ENCODE data around the gene S100A4.
A peak's percentile ranks its signal among the peaks of the same experiment; 100 is the strongest.
"Not testable (repeated sequence)": the region's sequence is repeated elsewhere in the genome, so short reads cannot be mapped to it uniquely, and the experiment has no call there.

Gene S100A4

DNA sequence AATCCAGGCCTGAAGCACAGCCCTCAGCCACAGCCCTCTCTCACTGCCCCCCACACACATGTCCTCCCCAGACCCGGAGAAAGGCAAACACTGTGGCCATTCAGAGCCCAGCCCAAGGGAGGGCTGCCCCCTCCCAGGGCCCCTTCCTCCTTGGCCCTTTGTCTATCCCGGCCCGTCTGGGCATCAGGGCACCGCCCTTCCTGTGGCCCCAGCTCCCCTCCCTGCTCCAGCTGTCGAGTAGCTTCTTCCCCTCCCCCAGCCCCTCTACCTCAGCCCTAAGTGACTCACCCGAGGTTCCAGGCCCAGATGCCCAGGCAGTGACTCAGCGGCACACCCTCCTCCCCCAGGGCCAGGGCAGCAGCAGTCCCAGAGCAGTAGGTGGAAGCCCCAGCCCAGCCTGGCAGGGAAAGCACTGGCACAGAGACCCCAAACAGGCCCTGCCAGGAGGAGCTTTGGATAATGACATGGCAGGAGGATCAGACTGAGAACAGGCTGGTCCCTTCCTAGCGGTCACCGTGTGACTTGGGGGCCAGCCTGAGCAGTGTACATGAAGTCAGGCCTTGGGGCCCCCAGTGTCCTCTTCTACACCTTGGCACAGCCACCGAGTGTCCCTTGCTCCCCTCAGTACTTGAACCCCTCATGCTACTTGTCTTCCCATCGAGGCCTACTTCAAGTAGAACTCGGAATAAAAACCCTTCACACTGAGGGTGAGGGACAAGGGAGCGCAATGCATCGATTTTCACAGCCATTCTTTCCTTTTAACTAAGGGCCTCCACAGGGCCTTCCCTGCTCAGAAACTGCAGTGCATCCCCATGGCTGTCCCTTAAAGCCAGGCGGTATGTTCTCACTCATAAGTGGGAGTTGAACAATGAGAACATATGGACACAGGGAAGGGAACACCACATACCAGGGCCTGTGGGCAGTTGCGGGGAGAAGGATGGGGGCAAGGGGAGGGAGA is 21.1 kb upstream of the S100A4 start:
- DNase-seq = peak; percentile 37

DNA sequence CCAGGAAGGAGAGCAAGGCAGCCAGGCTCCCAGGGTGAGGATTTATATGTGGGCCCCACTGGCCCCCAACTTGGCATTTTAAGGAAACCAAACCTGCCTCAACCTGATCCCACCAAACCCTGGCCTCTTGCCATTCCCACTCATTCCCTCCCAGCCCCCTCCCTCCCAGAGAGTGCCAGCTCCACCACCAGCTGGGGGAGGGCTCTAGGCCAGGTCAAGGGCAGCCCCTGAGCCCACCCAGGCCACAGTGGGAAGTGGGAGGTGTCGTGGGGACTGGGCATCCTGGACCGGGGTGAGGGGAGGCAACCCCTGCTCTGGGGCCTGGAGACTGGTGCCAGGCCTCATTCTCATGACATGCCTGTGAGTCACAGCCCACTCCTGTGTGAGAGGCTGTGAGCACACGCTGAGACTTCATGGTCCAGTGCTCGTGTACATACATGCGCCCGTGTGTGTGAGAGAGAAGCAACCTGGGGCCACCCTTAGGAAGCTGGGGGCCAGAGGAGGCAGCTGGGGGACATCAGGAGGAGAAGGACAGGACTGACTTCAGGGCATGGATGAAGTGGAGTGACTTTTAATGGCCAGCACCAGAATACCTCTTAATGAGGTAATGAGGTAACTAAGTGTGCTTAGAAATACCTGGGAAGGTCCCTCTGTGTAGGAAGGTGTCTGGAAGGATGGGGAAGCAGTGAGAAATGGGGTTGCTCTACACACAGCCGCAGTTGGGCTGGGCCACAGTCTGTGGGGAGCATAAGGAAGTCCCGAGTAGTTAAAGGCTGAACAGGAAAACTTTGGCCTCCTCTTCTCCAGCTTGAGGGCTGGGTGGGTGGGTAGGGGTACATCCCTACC is 20.1 kb upstream of the S100A4 start, which contains the start of gene S100A2:
TSS of gene S100A2 (minus strand) at position 316 of the 846 bp plus-strand sequence. CDS start 1,967 bp downstream, outside the sequence.
- DNase-seq = no peak

GRCh38 chr1:153563991-153564390 is 18.4 kb upstream of the S100A4 start:
- DNase-seq = no peak

- no peak for DNase-seq
Observed at GRCh38 chr1:153563483-153563901, 17.9 kb upstream of the S100A4 start.

GRCh38 chr1:153562021-153562420 is 16.4 kb upstream of the S100A4 start:
- DNase-seq = not testable (repeated sequence)

- no peak for DNase-seq
Observed at GRCh38 chr1:153561466-153561985, 15.9 kb upstream of the S100A4 start.

- DNase-seq = no peak
Observed at GRCh38 chr1:153560771-153561465, 15.3 kb upstream of the S100A4 start.

GRCh38 chr1:153560241-153560640 is 14.6 kb upstream of the S100A4 start:
- DNase-seq = no peak

DNA sequence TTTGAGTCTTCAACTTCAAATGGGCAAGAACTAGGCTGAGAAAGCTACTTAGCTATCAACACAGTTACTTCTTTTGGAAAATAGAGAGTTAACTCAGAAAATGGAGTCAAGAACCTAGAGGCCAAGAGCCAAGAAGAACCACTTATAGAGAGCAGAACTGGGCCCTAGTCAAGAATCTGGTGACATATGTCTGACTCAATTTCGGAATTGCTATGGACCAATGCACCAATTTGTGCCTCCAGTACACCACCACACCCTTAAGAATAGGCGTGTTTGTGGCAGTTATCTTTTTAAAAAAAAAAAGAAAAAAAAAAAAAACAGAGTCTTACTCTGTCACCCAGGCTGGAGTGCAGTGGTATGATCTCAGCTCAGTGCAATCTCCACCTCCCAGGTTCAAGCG is 12.3 kb upstream of the S100A4 start:
- DNase-seq = no peak

DNA sequence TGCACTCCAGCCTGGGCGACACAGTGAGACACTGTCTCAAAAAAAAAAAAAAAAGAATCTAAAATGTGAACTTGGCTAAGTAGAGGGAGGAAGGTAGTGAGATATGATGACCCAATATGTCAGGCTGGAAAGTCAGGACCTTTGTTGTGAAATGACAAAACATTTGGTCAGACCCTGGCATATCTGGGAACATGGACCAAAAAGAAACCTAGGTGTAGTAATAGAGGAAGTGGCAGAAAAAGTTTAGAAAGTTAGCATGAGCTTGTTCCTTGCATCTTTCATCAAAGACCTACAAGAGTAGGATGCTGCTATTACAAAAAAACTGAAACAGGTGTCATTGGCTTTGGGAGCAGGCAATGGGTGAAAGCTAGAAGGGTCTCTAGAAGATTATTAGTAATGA is 10.7 kb upstream of the S100A4 start:
- no peak for DNase-seq

DNA sequence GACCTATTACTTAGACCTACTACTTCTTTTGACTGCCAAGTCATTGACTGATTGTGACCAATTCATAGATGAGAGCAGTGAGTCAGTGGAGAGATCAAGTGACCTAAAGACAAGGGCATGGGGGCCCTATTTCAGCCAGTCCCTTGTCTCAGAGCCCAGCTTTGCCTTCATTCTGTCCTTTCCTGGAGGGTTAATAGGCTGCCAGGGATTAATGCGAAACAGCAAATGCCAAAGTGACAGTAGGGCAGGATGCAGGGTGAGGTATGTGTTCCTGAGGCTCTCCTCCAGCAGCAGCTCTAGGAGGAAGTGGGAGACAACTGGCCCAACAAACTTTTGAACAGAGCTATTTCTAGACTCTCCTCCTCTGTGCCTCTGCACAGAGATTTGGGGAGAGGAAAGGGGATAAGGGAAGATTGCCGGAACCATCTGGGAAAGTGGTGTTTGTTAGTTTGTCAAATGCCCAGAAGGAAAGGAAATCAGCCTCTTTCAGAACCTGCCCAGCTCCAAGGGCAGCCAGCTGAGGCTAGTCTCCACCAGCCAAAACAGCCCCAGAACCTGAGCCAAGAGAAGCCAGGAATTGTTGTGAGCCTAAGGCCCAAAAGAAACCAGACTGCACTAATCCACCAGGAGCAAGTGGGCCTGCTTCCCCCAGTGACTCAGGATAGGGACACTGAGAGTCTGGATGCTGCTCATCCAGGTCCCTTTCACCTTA is 8.4 kb upstream of the S100A4 start:
- DNase-seq = no peak

DNA sequence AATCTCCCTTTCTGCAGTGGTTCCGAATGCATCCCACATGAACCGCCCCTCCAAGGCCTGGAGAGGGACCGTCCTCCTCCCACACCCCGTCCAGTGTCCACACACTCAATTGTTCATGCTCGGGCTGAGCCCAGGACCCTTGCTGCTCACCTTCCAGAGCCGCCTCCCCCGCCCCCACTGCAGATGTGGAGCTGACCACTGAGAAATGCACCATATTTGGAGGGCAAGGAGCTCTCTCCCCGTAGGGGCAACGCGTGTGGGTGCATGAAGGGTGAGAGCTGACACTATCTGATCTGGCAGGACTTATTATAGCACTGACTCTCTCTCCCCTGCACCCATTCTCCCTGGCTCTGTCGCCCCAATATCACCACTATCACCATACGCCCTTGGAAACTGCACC is 7.5 kb upstream of the S100A4 start:
- DNase-seq = no peak

GRCh38 chr1:153552335-153552734 is 6.7 kb upstream of the S100A4 start:
- no peak for DNase-seq

- no peak for DNase-seq
Observed at GRCh38 chr1:153550827-153551500, 5.4 kb upstream of the S100A4 start.

DNA sequence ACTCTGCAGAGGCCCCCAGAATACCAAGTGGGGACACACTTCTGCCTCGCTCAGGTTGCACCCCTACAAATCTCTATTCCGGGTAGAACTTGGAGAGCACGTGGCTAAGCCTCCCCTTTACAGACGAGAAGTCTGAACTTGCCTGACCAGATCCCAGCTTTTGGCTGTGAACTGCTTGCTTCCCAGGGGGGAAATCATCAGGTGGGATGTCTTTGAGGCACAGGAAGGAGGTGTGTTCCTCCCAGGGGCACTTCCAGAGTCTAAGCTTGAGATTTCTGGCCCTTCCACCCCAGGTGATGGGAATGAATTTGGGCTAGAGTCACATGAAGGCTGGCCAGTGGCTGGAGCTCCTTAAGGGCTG is 4.8 kb upstream of the S100A4 start:
- DNase-seq = no peak

- DNase-seq = no peak
Observed at GRCh38 chr1:153549741-153550397, 4.3 kb upstream of the S100A4 start.

- DNase-seq = no peak
Observed at GRCh38 chr1:153548722-153549688, 3.4 kb upstream of the S100A4 start, which contains the start of gene S100A3. Gene S100A3 (minus strand): TSS chr1:153549258. CDS start chr1:153548485, 773 bp downstream.

DNA sequence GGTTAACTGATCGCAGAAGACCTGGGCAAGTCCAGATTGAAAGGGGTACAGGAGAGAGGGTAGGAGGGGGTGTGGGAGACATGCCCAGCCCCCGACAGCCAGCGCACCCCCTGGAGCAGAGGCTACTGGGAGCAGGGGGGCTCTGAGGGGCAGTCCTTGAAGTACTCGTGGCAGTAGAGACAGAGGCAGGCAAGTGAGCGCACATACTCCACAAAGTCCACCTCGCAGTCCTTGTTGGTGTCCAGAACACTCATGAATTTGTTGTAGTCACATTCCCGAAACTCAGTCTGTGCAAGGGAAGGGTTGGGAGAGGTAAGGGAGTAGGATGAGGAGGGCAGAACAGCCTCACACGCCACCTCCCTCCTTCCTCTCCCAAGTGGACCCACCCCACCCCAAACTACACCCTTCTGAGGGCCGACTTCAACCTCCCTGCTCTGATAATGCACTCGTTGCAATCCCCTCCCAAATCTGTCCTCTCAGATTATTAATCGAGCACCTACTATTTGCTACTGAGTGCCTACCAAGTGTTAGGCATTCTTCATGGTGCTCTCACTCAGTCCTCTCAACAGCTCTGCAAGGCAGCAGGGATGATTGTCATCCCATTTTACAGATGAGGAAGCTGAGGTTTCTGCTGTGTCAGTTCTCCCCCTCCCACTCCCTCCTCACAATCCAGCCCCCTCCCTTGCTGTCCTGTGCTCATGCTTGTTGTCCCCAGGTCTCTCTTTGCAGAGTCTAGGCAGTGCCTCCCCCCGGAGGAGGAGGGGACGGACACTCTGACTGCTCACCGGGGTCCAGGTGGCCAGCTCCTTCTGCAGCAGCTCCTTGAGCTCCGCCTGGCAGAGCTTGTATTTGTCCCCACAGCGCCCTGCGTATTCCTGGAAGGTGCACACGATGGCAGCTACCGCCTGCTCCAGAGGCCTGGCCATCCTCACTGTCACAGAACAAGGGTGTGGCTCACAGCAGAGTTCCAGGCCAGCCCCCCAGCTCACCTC is 2.2 kb upstream of the S100A4 start:
- no peak for DNase-seq
